Measurements from ENCODE around the gene PACSIN1. TPM values are rescaled to one million over a fixed set of nuclear protein-coding genes. Genes with fewer than 3 reads are reported as not detected.

The PACSIN1 gene
- total and polyA plus RNA-seq, 2 donors (not counting 3 experiments of a cell fraction or from before 2014, with no cell fraction given) = 0.03 TPM; not detected in 1

- DNase-seq (ENCODE audit: low read depth, low spot score) (no peak), FAIRE-seq (no peak)
- dilution Hi-C loops (cut with MboI; ENCODE audit: extremely low pct_ligation_motif_present, low sequenced_read_pairs) (no loop called here), intact Hi-C loops (cut with micrococcal nuclease) (no loop called here)
- no peak overlapping the region for H3K9ac ChIP-seq (replicated peaks; ENCODE audit: extremely low read depth, insufficient read depth, low read length)
- no peak overlapping the region for H3K4me2 ChIP-seq (ENCODE audit: insufficient read depth, low read length)
- no peaks in the 10 kb centered on the region for H3K79me2 ChIP-seq (ENCODE audit: control insufficient read depth, insufficient read depth, low read length)
- no peak overlapping the region for H2AFZ ChIP-seq (ENCODE audit: low read depth, low read length)
- H4K20me1 ChIP-seq (replicated peaks; ENCODE audit: control insufficient read depth, extremely low read depth, insufficient read depth, low read length) = no peaks in the 10 kb centered on the region
- BruUV-seq (replicated peaks) = no TSS peak
- H3K36me3 ChIP-seq (ENCODE audit: control insufficient read depth in 2 of 2, extremely low read depth in 1 of 2, insufficient read depth in 2 of 2, low read length in 2 of 2) = no peaks in the 10 kb centered on the region
- H3K9me3 ChIP-seq (replicated peaks; ENCODE audit: control insufficient read depth, insufficient read depth, low read length) = no peaks in the 10 kb centered on the region
- POLR2A ChIA-PET = no interaction called here
- H3K27ac ChIP-seq (ENCODE audit: insufficient read depth, low read depth, low read length) = no peak overlapping the region
- CTCF ChIA-PET = interaction anchor here (0.9 to 1.3 kb wide), 3 partner anchors 11 to 34 kb away, joined by 3 to 5 read pairs (median 4); no protein-coding TSS in a partner anchor
- TF ChIP-seq JUN (IDR thresholded peaks at IDR 0.05; ENCODE audit: borderline replicate concordance, insufficient read depth, insufficient read length, low read depth) (no peak), POLR2A (IDR thresholded peaks at IDR 0.05; ENCODE audit: low read depth, low read length) (no peak), POLR2AphosphoS5 (IDR thresholded peaks at IDR 0.05; ENCODE audit: insufficient read depth, low read depth, low read length) (no peak), MYC (IDR thresholded peaks at IDR 0.05; ENCODE audit: low read depth, low read length) (no peak), GATA2 (IDR thresholded peaks at IDR 0.05; ENCODE audit: insufficient read depth, insufficient read length, low read depth, low read length) (no peak)
- no peaks in the 10 kb centered on the region for H3K9me1 ChIP-seq (replicated peaks; ENCODE audit: control insufficient read depth, extremely low read depth, insufficient read depth, low read length)
- no peak overlapping the region for H3K4me3 ChIP-seq (replicated peaks in 1 of 3; ENCODE audit: insufficient read depth in 1 of 3, low read depth in 1 of 3, low read length in 3 of 3)
- no peaks in the 10 kb centered on the region for H3K4me1 ChIP-seq (ENCODE audit: control insufficient read depth, extremely low read depth, insufficient read depth, low read length)
- no peaks in the 10 kb centered on the region for H3K27me3 ChIP-seq (ENCODE audit: control insufficient read depth in 2 of 2, insufficient read depth in 2 of 2, low read length in 2 of 2)
Observed at GRCh38 chr6:34575326-34575725, 109.5 kb downstream of the PACSIN1 start.

- Histone ChIP-seq H2AFZ (ENCODE audit: low read depth, low read length) (no peak overlapping the region), H3K4me3 (replicated peaks in 1 of 3; ENCODE audit: insufficient read depth in 1 of 3, low read depth in 1 of 3, low read length in 3 of 3) (no peak overlapping the region), H3K27me3 (ENCODE audit: control insufficient read depth in 2 of 2, insufficient read depth in 2 of 2, low read length in 2 of 2) (no peaks in the 10 kb centered on the region), H3K9me1 (replicated peaks; ENCODE audit: control insufficient read depth, extremely low read depth, insufficient read depth, low read length) (no peaks in the 10 kb centered on the region), H3K4me1 (ENCODE audit: control insufficient read depth, extremely low read depth, insufficient read depth, low read length) (no peaks in the 10 kb centered on the region), H3K4me2 (ENCODE audit: insufficient read depth, low read length) (no peak overlapping the region), H3K9ac (replicated peaks; ENCODE audit: extremely low read depth, insufficient read depth, low read length) (no peak overlapping the region), H3K27ac (ENCODE audit: insufficient read depth, low read depth, low read length) (no peak overlapping the region), H4K20me1 (replicated peaks; ENCODE audit: control insufficient read depth, extremely low read depth, insufficient read depth, low read length) (no peaks in the 10 kb centered on the region), H3K79me2 (ENCODE audit: control insufficient read depth, insufficient read depth, low read length) (no peaks in the 10 kb centered on the region), H3K36me3 (ENCODE audit: control insufficient read depth in 2 of 2, extremely low read depth in 1 of 2, insufficient read depth in 2 of 2, low read length in 2 of 2) (no peaks in the 10 kb centered on the region), H3K9me3 (replicated peaks; ENCODE audit: control insufficient read depth, insufficient read depth, low read length) (no peaks in the 10 kb centered on the region)
- ChIA-PET POLR2A (no interaction called here), CTCF (interaction anchor here (0.9 kb wide), 1 partner anchor 12 kb away, joined by 3 read pairs; no protein-coding TSS in a partner anchor)
- no TSS peak for BruUV-seq (replicated peaks)
- DNase-seq (ENCODE audit: low read depth, low spot score) = no peak
- intact Hi-C loops (cut with micrococcal nuclease) = no loop called here
- TF ChIP-seq MYC (IDR thresholded peaks at IDR 0.05; ENCODE audit: low read depth, low read length) = no peak
- TF ChIP-seq FOS (IDR thresholded peaks at IDR 0.05; ENCODE audit: borderline replicate concordance, insufficient read depth, low read length) = no peak
- no peak for TF ChIP-seq EZH2 (IDR thresholded peaks at IDR 0.05; ENCODE audit: borderline replicate concordance, low read depth, low read length, severe bottlenecking)
- no peak for TF ChIP-seq POLR2AphosphoS5 (IDR thresholded peaks at IDR 0.05; ENCODE audit: insufficient read depth, low read depth, low read length)
- no peak for TF ChIP-seq MAX (IDR thresholded peaks at IDR 0.05; ENCODE audit: insufficient read depth, insufficient read length)
- no peak for TF ChIP-seq POLR2A (IDR thresholded peaks at IDR 0.05; ENCODE audit: low read depth, low read length)
- no peak for TF ChIP-seq JUN (IDR thresholded peaks at IDR 0.05; ENCODE audit: borderline replicate concordance, insufficient read depth, insufficient read length, low read depth)
- no peak for TF ChIP-seq CTCF (IDR thresholded peaks at IDR 0.05; ENCODE audit: extremely low read depth in 1 of 2, insufficient read depth in 1 of 2, low read depth in 1 of 2, low read length in 2 of 2)
- TF ChIP-seq GATA2 (IDR thresholded peaks at IDR 0.05; ENCODE audit: insufficient read depth, insufficient read length, low read depth, low read length) = no peak
- dilution Hi-C loops (cut with MboI; ENCODE audit: extremely low pct_ligation_motif_present, low sequenced_read_pairs) = no loop called here
- no peak for FAIRE-seq
Observed at GRCh38 chr6:34576286-34576955, 110.5 kb downstream of the PACSIN1 start.

Measured in endothelial cell of umbilical vein (primary cell).